ENCODE results near the gene SND1.
"Not testable (repeated sequence)": the region's sequence is repeated elsewhere in the genome, so short reads cannot be mapped to it uniquely, and the experiment has no call there.

The SND1 gene

GRCh38 chr7:127961786-127962453 is 309.9 kb downstream of the SND1 start:
- DNase-seq (ENCODE audit: low read depth in 2 of 2) = no peak

- DNase-seq (ENCODE audit: low read depth in 2 of 2) = no peak
These were observed 310.8 kb downstream of the SND1 start for GRCh38 chr7:127962589-127963361.

DNA sequence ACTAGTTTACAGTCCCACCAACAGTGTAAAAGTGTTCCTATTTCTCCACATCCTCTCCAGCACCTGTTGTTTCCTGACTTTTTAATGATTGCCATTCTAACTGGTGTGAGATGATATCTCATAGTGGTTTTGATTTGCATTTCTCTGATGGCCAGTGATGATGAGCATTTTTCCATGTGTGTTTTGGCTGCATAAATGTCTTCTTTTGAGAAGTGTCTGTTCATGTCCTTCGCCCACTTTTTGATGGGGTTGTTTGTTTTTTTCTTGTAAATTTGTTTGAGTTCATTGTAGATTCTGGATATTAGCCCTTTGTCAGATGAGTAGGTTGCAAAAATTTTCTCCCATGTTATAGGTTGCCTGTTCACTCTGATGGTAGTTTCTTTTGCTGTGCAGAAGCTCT is 311.9 kb downstream of the SND1 start:
- DNase-seq (ENCODE audit: low read depth in 2 of 2) = not testable (repeated sequence)

GRCh38 chr7:127967281-127967680 is 315.3 kb downstream of the SND1 start:
- DNase-seq (ENCODE audit: low read depth in 2 of 2) = no peak

- no peak for DNase-seq (ENCODE audit: low read depth in 2 of 2)
These were observed 316.6 kb downstream of the SND1 start for GRCh38 chr7:127968547-127968946.

GRCh38 chr7:127973832-127974231 is 321.8 kb downstream of the SND1 start:
- no peak for DNase-seq (ENCODE audit: low read depth in 2 of 2)

- DNase-seq (ENCODE audit: low read depth in 2 of 2) = no peak
These were observed 322.5 kb downstream of the SND1 start for GRCh38 chr7:127974446-127975035.

DNA sequence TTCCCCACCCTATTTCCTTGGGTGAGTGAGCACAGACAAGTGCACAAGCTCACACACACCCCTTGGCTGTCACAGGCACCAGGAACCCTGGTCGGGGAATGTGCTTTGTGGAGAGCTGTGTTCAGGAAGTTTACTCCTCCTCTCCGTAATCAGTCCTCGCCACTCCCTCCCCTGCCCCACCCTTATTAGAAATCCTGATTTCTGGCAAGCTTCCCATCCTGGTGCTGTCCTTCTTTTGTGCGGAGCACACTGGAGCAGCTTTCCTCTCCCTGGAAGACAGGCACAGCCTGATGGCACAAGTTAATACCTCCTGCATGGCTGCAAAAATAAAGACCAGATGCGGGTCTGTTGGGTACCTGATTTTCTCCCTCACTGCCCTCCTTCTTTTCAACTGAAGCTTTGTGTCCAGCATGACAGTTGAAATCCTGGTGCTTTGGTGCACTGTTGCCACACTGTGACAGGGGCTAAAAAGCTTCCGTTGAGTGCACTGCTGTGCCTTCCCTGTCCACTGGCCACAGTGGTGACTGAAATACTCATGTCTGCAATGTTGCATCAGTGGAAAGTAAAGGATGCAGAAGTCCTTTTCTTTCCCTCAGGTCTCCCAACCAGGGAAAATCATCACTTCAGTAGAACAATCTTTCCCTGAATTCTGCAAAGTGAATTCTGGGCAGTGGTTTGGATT is 324.2 kb downstream of the SND1 start:
- DNase-seq (ENCODE audit: low read depth in 2 of 2) = no peak

DNA sequence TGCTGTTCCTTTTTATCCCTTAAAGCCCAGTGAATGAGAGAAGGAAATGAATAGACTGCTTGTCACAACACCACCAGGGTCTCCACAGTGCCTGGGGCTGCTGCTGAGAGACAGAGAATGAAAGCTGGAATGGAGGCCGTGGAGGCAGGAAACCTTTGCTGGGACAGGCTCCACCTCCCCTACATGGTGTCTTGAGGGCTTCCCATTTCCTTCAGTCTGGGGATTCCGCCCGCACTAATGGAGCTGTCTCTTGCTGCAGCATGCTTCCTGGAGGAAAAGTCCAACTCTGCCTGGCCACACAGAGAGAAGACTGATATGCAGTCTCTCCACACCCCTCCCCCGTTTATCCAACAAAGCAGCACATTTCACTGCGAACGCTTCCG is 324.7 kb downstream of the SND1 start:
- no peak for DNase-seq (ENCODE audit: low read depth in 2 of 2)

DNA sequence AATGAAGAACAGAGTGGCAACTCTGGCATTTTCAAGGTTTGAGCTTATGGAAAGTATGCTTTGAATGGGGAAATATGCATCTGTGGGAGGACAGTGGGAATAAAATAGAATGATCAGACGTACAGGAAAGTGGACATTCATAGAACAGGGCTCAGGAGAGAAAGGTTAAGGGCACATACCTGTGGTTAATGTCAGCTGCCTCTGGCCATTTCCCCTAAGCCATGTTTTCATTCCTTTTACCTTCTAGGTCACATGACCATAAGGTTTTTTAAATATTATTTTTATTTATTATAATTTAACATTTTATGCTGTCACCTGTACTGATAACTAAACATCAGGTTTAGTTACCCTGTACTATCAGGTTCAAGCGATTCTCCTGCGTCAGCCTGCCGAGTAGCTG is 326.4 kb downstream of the SND1 start:
- no peak for DNase-seq (ENCODE audit: low read depth in 2 of 2)

GRCh38 chr7:127979113-127979727 is 327.2 kb downstream of the SND1 start:
- DNase-seq (ENCODE audit: low read depth in 2 of 2) = no peak

- DNase-seq (ENCODE audit: low read depth in 2 of 2) = no peak
These were observed 327.7 kb downstream of the SND1 start for GRCh38 chr7:127979728-127980126.

DNA sequence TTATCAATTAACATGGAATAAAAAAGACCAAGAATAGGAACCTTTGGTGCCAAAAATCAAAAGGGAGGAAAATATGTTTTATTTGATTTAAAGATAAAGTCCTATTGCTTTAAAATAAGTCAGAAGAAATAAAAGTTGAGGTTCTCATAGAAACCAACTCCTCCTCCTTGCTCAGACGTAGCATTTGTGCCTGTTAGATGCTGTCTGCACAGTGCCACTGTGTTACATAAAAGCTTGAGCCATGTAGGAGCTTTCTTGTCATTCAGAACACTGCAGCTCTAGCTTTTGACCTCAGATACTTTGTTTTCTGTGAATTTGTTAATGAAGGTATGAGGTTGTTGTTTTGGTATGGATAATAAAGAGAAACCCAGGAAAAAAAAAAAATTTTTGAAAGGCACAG is 328.9 kb downstream of the SND1 start:
- no peak for DNase-seq (ENCODE audit: low read depth in 2 of 2)

DNA sequence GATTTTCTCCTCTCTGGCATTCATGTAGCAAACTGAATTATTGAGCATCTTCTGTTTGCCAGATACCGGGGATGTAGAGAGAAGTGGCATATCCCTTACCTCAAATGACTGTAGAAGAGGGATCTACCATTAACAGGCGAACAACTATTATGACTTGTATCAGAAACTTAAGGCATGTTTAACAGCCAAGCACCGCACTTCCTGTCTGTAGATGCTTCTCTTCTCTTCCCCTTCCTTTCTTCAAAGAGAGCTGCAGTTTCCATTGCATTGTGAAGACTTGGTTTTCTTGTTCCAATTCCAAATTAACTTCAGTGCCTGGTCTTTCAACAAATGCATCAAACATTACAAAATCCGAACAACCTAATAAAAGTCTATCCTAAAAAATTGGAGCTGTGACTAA is 330.0 kb downstream of the SND1 start:
- no peak for DNase-seq (ENCODE audit: low read depth in 2 of 2)

GRCh38 chr7:127983804-127984332 is 331.9 kb downstream of the SND1 start:
- no peak for DNase-seq (ENCODE audit: low read depth in 2 of 2)

- no peak for DNase-seq (ENCODE audit: low read depth in 2 of 2)
These were observed 334.9 kb downstream of the SND1 start for GRCh38 chr7:127986581-127987521.

GRCh38 chr7:127988751-127989150 is 336.8 kb downstream of the SND1 start:
- no peak for DNase-seq (ENCODE audit: low read depth in 2 of 2)

GRCh38 chr7:127993317-127993716 is 341.3 kb downstream of the SND1 start:
- no peak for DNase-seq (ENCODE audit: low read depth in 2 of 2)

GRCh38 chr7:127993987-127994386 is 342.0 kb downstream of the SND1 start:
- no peak for DNase-seq (ENCODE audit: low read depth in 2 of 2)

GRCh38 chr7:127995156-127995880 is 343.3 kb downstream of the SND1 start:
- no peak for DNase-seq (ENCODE audit: low read depth in 2 of 2)

Data from stimulated activated CD8-positive, alpha-beta memory T cell treated with anti-CD3 and anti-CD28 coated beads, Interleukin-2, amount 100 ng/mL, for 48 hours (primary cell).